ENCODE results near the gene MACC1. TPM values are rescaled to one million over a fixed set of nuclear protein-coding genes. Genes with fewer than 3 reads are reported as not detected.

The MACC1 gene
- polyA plus RNA-seq, 4 donors, result 3.5 to 75.0 (median 7.3) TPM

DNA sequence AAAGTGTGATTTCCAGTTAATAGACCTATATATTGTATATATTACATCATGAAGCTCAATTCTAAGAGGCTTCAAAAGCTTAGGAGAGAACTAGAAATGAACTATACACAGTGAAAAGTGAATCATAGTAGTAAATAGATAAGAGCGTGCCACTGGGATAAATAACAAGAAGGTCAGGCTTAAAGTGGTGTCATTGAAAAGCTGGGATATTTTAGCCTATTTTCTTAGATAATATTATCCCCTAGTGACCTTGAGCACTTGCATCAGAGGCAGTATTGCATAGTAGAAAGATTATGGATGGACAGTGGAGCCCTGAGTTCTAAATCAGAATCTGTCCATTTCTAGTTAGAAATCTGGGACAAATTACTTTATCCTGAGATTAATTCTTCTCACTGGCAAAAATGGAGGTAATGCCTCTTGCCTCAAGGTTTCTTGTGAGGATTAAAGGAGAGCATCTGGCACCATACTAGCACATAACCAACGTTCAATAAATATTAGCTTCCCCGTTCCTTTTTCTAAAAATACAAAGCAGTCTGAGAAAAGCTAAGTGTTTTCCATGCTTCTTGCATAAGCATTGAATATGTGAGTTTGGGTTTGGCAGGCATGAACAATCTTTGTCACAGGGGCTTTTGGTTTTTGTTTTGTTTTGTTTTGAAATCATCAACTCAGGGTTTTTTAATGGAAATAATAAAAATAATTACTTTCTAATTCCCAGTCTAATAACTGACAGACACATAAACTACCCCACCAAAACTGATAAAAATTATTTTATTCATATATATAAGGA is 27.3 kb upstream of the MACC1 start:
- no peak for DNase-seq
- no peak for FAIRE-seq
- H3K4me3 ChIP-seq (ENCODE audit: low read depth in 1 of 3, low read length in 3 of 3), result no peak overlapping the region
- H3K4me1 ChIP-seq (ENCODE audit: control insufficient read depth in 3 of 3, insufficient read depth in 2 of 3, low read depth in 1 of 3, low read length in 2 of 3), result peaks cover 0 to 12% (median 6%) of the 10 kb centered on the region in 3 donors
- 62 to 69% (median 66%) methylated on average over 3 of the region's 3 CpGs for WGBS, 3 donors
- H3K27ac ChIP-seq (ENCODE audit: low read depth in 1 of 3, low read length in 2 of 3), result no peak overlapping the region
- no peaks in the 10 kb centered on the region for H3K36me3 ChIP-seq (ENCODE audit: control insufficient read depth in 3 of 3, insufficient read depth in 2 of 3, low read depth in 1 of 3, low read length in 3 of 3)
- H3K9me3 ChIP-seq (ENCODE audit: control insufficient read depth in 2 of 2, insufficient read depth in 1 of 2, low read depth in 1 of 2, low read length in 1 of 2), result no peaks in the 10 kb centered on the region
- H3K27me3 ChIP-seq (ENCODE audit: control insufficient read depth in 3 of 3, insufficient read depth in 3 of 3, low read length in 3 of 3), result no peaks in the 10 kb centered on the region

- FAIRE-seq (no peak), DNase-seq (no peak)
- 68 to 79% (median 79%) methylated on average over 2 of the region's 2 CpGs for WGBS, 3 donors
- Histone ChIP-seq H3K36me3 (ENCODE audit: control insufficient read depth in 3 of 3, insufficient read depth in 2 of 3, low read depth in 1 of 3, low read length in 3 of 3) (no peaks in the 10 kb centered on the region), H3K4me3 (ENCODE audit: low read depth in 1 of 3, low read length in 3 of 3) (no peak overlapping the region), H3K4me1 (ENCODE audit: control insufficient read depth in 3 of 3, insufficient read depth in 2 of 3, low read depth in 1 of 3, low read length in 2 of 3) (peaks cover 0 to 34% (median 15%) of the 10 kb centered on the region in 3 donors), H3K27ac (ENCODE audit: low read depth in 1 of 3, low read length in 2 of 3) (peak overlapping the region in 1 of 3 donors; percentile 39), H3K9me3 (ENCODE audit: control insufficient read depth in 2 of 2, insufficient read depth in 1 of 2, low read depth in 1 of 2, low read length in 1 of 2) (no peaks in the 10 kb centered on the region), H3K27me3 (ENCODE audit: control insufficient read depth in 3 of 3, insufficient read depth in 3 of 3, low read length in 3 of 3) (no peaks in the 10 kb centered on the region)
These were observed 24.7 kb upstream of the MACC1 start for GRCh38 chr7:20241911-20242261.

- H3K27ac ChIP-seq (ENCODE audit: low read depth in 1 of 3, low read length in 2 of 3), result peak overlapping the region in 1 of 3 donors; percentile 39
- peaks cover 0 to 38% (median 15%) of the 10 kb centered on the region in 3 donors for H3K4me1 ChIP-seq (ENCODE audit: control insufficient read depth in 3 of 3, insufficient read depth in 2 of 3, low read depth in 1 of 3, low read length in 2 of 3)
- WGBS, 3 donors, result 14 to 69% (median 33%) methylated on average over 3 of the region's 3 CpGs
- peak; percentile 31 to 55 for DNase-seq
- H3K27me3 ChIP-seq (ENCODE audit: control insufficient read depth in 3 of 3, insufficient read depth in 3 of 3, low read length in 3 of 3), result no peaks in the 10 kb centered on the region
- H3K36me3 ChIP-seq (ENCODE audit: control insufficient read depth in 3 of 3, insufficient read depth in 2 of 3, low read depth in 1 of 3, low read length in 3 of 3), result no peaks in the 10 kb centered on the region
- no peak for FAIRE-seq
- no peak overlapping the region for H3K4me3 ChIP-seq (ENCODE audit: low read depth in 1 of 3, low read length in 3 of 3)
- no peaks in the 10 kb centered on the region for H3K9me3 ChIP-seq (ENCODE audit: control insufficient read depth in 2 of 2, insufficient read depth in 1 of 2, low read depth in 1 of 2, low read length in 1 of 2)
These were observed 24.2 kb upstream of the MACC1 start for GRCh38 chr7:20241194-20241910.

DNA sequence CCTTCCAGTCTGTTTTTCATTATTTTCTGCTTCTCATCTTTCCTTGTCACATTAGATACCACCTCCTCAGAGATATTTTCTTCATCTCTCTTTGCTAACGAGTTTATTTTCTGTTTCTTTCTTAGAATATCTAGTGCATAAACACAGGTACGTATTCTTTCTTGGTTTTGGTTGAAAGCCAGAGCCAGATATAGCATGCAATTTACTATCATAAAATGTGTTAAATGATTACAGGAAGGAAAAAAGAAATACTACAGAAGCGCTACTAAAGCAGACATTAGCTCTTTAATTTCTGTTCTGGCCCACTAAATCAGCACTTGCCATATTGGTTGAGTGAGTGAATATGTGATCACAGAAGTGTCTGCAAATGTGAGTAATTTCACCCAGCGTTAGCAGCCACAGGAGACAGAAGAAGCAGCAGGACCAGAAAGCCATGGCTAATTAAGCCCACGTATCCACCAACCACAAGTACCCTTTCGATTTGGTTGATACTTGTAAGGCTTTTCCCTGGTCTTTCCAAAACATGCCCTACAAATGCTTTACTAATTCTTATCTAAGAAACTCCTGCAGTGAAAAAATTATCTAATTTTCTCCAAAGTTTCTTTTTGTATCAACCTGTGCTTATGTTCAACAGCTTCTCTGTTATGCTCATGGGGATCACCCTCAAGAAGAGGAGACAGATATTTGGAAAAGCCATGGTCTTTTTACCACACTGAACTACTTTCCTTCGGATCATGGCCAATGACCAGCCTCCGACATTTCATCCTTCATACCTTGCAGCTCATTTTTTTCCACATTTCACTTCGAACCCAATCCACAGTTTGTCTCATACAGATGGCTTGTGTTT is 23.1 kb upstream of the MACC1 start:
- Histone ChIP-seq H3K4me3 (ENCODE audit: low read depth in 1 of 3, low read length in 3 of 3) (no peak overlapping the region), H3K9me3 (ENCODE audit: control insufficient read depth in 2 of 2, insufficient read depth in 1 of 2, low read depth in 1 of 2, low read length in 1 of 2) (no peaks in the 10 kb centered on the region), H3K27me3 (ENCODE audit: control insufficient read depth in 3 of 3, insufficient read depth in 3 of 3, low read length in 3 of 3) (no peaks in the 10 kb centered on the region), H3K27ac (ENCODE audit: low read depth in 1 of 3, low read length in 2 of 3) (no peak overlapping the region), H3K36me3 (ENCODE audit: control insufficient read depth in 3 of 3, insufficient read depth in 2 of 3, low read depth in 1 of 3, low read length in 3 of 3) (no peaks in the 10 kb centered on the region), H3K4me1 (ENCODE audit: control insufficient read depth in 3 of 3, insufficient read depth in 2 of 3, low read depth in 1 of 3, low read length in 2 of 3) (peaks cover 0 to 44% (median 17%) of the 10 kb centered on the region in 3 donors)
- FAIRE-seq (no peak), DNase-seq (no peak)
- 55 to 69% (median 57%) methylated on average over 9 of the region's 9 CpGs for WGBS, 3 donors

DNA sequence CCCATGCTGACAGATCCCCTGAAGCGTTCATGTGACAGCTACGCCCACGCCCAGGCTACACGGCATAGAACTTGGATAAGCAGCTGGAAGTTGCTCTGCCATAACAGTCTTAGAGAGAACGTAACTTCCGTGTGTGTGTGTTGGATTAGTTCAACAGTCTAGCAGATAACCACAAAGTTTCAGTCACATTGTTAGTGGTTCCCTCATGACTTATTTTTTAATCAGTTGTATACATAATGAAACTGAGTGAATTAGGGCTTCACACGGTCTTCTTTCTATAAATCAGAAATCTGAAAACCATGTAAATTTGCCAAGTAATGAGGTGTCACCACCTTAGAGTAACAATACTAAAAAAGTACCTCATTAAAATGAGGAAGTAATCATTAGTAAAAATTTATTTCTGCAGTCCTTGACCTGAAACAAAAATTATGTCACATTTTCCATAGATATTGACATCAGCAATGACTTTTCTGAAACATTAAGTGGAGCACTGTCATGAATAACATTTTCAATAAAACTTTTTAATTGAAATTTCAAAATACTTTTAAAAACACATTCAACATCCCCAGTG is 21.7 kb upstream of the MACC1 start:
- FAIRE-seq, result peak; percentile 23
- peak overlapping the region; percentile 32 to 72 (median 69) for H3K27ac ChIP-seq (ENCODE audit: low read depth in 1 of 3, low read length in 2 of 3)
- DNase-seq, result peak; percentile 63 to 73
- no peaks in the 10 kb centered on the region for H3K9me3 ChIP-seq (ENCODE audit: control insufficient read depth in 2 of 2, insufficient read depth in 1 of 2, low read depth in 1 of 2, low read length in 1 of 2)
- no peaks in the 10 kb centered on the region for H3K27me3 ChIP-seq (ENCODE audit: control insufficient read depth in 3 of 3, insufficient read depth in 3 of 3, low read length in 3 of 3)
- 24 to 55% (median 27%) methylated on average over 7 of the region's 7 CpGs for WGBS, 3 donors
- no peak overlapping the region for H3K4me3 ChIP-seq (ENCODE audit: low read depth in 1 of 3, low read length in 3 of 3)
- no peaks in the 10 kb centered on the region for H3K36me3 ChIP-seq (ENCODE audit: control insufficient read depth in 3 of 3, insufficient read depth in 2 of 3, low read depth in 1 of 3, low read length in 3 of 3)
- H3K4me1 ChIP-seq (ENCODE audit: control insufficient read depth in 3 of 3, insufficient read depth in 2 of 3, low read depth in 1 of 3, low read length in 2 of 3), result peaks cover 0 to 50% (median 26%) of the 10 kb centered on the region in 3 donors

GRCh38 chr7:20238194-20238753 is 21.1 kb upstream of the MACC1 start:
- Histone ChIP-seq H3K36me3 (ENCODE audit: control insufficient read depth in 3 of 3, insufficient read depth in 2 of 3, low read depth in 1 of 3, low read length in 3 of 3) (no peaks in the 10 kb centered on the region), H3K4me3 (ENCODE audit: low read depth in 1 of 3, low read length in 3 of 3) (no peak overlapping the region), H3K4me1 (ENCODE audit: control insufficient read depth in 3 of 3, insufficient read depth in 2 of 3, low read depth in 1 of 3, low read length in 2 of 3) (peaks cover 0 to 50% (median 28%) of the 10 kb centered on the region in 3 donors), H3K27me3 (ENCODE audit: control insufficient read depth in 3 of 3, insufficient read depth in 3 of 3, low read length in 3 of 3) (no peaks in the 10 kb centered on the region), H3K9me3 (ENCODE audit: control insufficient read depth in 2 of 2, insufficient read depth in 1 of 2, low read depth in 1 of 2, low read length in 1 of 2) (no peaks in the 10 kb centered on the region), H3K27ac (ENCODE audit: low read depth in 1 of 3, low read length in 2 of 3) (peak overlapping the region; percentile 32 to 72 (median 69))
- no peak for FAIRE-seq
- 75 to 82% (median 75%) methylated on average over 7 of the region's 7 CpGs for WGBS, 3 donors
- peak in 1 of 2 donors; percentile 52 for DNase-seq

DNA sequence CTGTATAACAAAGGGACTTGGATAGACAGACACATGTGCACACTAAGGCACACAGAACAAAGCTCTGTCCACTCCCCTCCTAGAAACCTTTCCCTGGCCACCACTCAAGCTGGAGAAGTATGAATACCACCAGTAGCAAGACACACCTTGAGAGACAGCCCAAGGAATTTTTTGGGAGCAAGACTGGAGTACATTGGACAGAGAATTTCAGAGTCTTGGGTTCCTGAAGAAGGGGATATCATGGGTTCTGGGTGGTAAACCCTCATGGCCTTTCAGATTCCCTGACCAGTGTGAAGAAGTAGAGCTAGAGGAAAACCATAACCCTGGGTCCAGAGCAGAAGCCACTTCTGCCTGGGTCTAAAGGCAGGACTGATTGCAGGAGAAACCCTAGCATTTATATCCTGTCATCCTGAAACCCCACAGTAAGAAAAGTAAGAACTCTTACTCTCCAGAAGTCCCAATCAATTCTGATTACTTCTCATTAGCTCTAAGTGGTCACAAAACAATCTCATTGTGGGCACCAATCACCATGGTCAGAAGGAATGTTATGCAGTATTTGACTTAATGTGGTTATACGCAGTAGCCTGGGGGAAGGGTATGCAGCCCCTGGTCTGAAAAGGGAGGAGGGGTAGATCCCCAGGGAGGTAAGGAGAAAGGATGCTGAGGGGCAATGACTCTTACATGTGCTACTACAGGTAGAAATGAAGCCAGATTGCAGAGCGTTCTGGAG is 20.4 kb upstream of the MACC1 start:
- FAIRE-seq (no peak), DNase-seq (no peak)
- H3K27me3 ChIP-seq (ENCODE audit: control insufficient read depth in 3 of 3, insufficient read depth in 3 of 3, low read length in 3 of 3), result no peaks in the 10 kb centered on the region
- peak overlapping the region in 2 of 3 donors; percentile 32 to 72 for H3K27ac ChIP-seq (ENCODE audit: low read depth in 1 of 3, low read length in 2 of 3)
- H3K9me3 ChIP-seq (ENCODE audit: control insufficient read depth in 2 of 2, insufficient read depth in 1 of 2, low read depth in 1 of 2, low read length in 1 of 2), result no peaks in the 10 kb centered on the region
- H3K4me1 ChIP-seq (ENCODE audit: control insufficient read depth in 3 of 3, insufficient read depth in 2 of 3, low read depth in 1 of 3, low read length in 2 of 3), result peaks cover 0 to 50% (median 28%) of the 10 kb centered on the region in 3 donors
- WGBS, 3 donors, result 60 to 73% (median 71%) methylated on average over 2 of the region's 2 CpGs
- no peak overlapping the region for H3K4me3 ChIP-seq (ENCODE audit: low read depth in 1 of 3, low read length in 3 of 3)
- H3K36me3 ChIP-seq (ENCODE audit: control insufficient read depth in 3 of 3, insufficient read depth in 2 of 3, low read depth in 1 of 3, low read length in 3 of 3), result no peaks in the 10 kb centered on the region
